Measurements from ENCODE around the gene SNRPD3. TPM values are rescaled to one million over a fixed set of nuclear protein-coding genes. Genes with fewer than 3 reads are reported as not detected.

Gene SNRPD3
- 140 to 280 TPM (median 158 TPM) in 5 replicates for total RNA-seq (2022; extraction: Qiagen RNA extraction; ENCODE audit: low read depth)

DNA sequence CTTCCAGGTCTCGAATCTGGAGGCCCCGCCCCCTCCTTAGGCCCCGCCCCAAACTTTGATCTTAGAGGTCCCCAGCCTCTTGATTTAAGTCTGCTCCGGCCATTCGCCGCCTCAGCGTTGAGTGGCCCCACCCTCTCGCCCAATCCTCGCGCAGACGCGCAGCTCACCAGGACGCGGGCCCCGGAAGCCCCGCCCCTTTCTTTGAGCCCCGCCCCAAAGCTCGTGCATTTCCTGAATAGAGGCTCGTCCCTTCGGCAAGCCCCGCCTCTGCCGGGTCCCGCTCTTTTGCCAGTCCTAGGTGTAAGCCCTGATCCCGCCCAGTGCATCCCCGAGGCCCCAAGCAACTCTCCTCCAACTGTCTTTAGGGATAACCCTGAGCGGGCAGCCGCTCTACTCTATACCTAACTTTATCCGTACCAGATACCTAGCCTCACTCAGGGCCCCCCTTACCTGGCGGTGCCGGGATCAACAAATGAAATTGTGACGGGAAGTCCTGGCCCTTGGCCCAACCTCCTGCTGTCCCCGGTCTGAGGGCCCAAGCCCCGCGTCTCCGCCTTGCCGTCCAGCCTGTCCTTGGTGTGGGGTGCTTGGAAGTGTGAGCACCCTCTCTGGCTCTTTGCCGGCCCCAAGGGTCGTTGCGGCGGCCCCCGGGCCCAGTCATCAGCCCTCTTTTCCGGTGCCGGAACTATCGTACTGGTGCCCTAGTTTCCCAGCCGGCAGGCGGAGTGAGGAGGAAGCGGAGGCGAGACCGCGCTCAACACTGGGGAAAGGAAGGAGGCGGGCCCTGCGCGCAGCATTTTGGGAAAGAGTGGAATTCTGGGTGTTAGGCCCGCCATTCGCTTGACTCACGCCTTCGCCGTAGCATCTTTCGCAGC is at the start of gene SNRPD3:
Gene SNRPD3, plus strand, starts transcription at position 835 of the 875 bp plus-strand sequence. CDS start 1,676 bp downstream, outside the sequence.

GRCh38 chr22:24554313-24555164 is 1.3 kb upstream of the SNRPD3 start, which contains the start of gene GUCD1:
Gene GUCD1 (minus strand): TSS chr22:24555138. CDS start chr22:24554991, 147 bp downstream.

DNA sequence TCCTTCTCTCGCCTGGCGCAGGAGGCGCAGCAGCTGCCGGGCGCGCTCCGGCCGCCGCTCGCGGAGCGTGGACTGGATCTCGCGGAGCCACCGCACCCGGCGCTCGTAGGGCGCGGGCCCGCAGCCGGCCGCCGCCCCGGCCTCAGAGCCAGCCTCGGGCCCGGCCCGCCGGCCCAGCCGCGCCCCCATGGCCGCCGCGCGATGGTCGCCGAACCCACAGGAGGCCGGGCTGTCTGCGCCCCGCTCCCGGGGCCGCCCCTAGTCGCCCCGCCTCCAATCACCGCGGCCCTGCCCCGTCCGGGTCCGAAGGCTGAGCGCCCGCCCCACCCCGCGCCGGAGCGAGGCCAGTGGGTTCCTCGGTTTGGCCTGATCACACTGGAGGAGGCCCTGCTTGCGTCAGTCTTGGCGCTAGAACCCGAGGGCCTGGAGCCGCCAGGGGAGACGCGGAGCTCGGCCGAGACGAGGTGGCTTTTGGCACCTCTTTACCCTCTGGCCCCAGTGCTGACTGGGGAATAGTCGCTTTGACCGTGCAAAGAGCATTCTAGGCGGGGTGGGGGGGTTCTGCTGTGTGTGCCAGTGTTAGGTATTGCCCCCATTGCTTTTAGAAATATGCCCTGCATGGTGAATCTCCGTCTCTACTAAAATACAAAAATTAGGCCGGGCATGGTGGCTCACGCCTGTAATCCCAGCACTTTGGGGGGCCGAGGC is 37.2 kb downstream of the SNRPD3 start, which contains the start of gene LRRC75B:
Gene LRRC75B, minus strand, starts transcription at position 223 of the 708 bp plus-strand sequence. Its CDS starts 34 bp downstream, at position 189.

DNA sequence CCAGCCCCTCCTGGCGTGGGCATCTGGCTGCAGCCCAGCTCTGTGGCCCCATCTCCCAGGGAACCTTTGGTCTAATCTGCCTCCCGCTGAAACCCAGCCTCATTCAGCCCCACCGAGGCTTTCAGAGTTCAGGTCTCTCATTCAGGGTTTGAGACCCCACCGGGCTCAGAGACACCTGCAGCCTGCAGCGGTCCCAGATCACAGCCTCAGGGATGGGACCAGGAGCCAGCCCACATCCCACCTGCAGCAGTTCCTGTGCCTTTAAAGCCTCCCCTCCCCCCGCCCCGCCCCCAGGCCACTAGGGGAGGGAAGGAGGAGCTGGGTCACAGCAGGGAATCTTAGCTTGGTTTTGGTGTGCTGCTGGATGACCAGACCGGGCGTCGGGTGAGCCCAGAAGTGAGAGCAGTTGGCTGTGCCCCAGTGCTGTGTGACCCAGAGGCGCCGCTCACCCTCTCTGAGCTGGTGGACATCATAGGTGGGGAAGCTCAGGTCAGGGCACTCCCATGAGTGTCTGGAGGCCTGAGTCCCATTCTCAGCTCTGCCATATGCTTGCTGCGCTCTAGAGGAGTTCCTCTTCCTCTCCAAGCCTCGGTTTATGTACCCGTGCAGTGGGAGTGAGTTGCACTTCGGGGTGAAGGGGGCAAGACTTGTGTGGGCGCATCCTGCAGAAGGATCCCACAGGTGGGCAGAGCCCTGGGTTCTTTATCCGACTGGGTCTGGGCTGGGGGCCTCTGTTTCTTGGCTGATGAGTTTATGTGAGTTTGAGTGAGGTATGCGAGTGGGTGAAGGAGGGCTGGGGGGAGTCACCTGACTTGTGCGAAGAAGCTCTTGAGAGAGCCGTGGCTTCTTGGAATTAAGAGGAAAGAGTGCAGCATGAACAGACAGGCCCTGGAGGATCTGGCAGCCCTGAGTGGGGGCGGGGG is 47.3 kb downstream of the SNRPD3 start, which contains the start of gene GGT1:
Gene GGT1, plus strand, starts transcription at position 347 of the 923 bp plus-strand sequence. CDS start 7,889 bp downstream, outside the sequence.

Other genes with a start within 250 kb of the SNRPD3 start
- gene ADORA2A, start 128.4 kb upstream of the SNRPD3 start, total RNA-seq (2022; extraction: Qiagen RNA extraction; ENCODE audit: low read depth), result 0.88 to 1.0 TPM (median 0.94 TPM) in 5 replicates
- not detected in 5 replicates for gene UPB1, start 60.7 kb upstream of the SNRPD3 start, total RNA-seq (2022; extraction: Qiagen RNA extraction; ENCODE audit: low read depth)
- 42.1 to 47.3 TPM (median 45.7 TPM) in 5 replicates for gene GUCD1, start 861 bp upstream of the SNRPD3 start, total RNA-seq (2022; extraction: Qiagen RNA extraction; ENCODE audit: low read depth)
- gene LRRC75B, start 37.1 kb downstream of the SNRPD3 start, total RNA-seq (2022; extraction: Qiagen RNA extraction; ENCODE audit: low read depth), result 5.8 to 9.6 TPM (median 8.2 TPM) in 5 replicates
- 80.5 to 113 TPM (median 104 TPM) in 5 replicates for gene GGT1, start 47.2 kb downstream of the SNRPD3 start, total RNA-seq (2022; extraction: Qiagen RNA extraction; ENCODE audit: low read depth)
- not detected in 5 replicates for gene PIWIL3, start 218.7 kb downstream of the SNRPD3 start, total RNA-seq (2022; extraction: Qiagen RNA extraction; ENCODE audit: low read depth)

Measured in A549 treated with CpdA at 1 μM for 4 hours (cell line).